ENCODE measurements around the gene DNAI1. TPM values are rescaled to one million over a fixed set of nuclear protein-coding genes. Genes with fewer than 3 reads are reported as not detected.
"Not testable (repeated sequence)": the region's sequence is repeated elsewhere in the genome, so short reads cannot be mapped to it uniquely, and the experiment has no call there.

DNAI1 gene
- total RNA-seq, 1 experiment from 2014 or later, result not detected

GRCh38 chr9:34512131-34513078, 53.8 kb downstream of the DNAI1 start:
- no peak for DNase-seq (ENCODE audit: low read depth)

- no peak for DNase-seq (ENCODE audit: low read depth)
Observed at GRCh38 chr9:34513567-34514214, 55.1 kb downstream of the DNAI1 start.

GRCh38 chr9:34514401-34514800, 55.8 kb downstream of the DNAI1 start:
- no peak for DNase-seq (ENCODE audit: low read depth)

GRCh38 chr9:34514816-34515215, 56.2 kb downstream of the DNAI1 start:
- DNase-seq (ENCODE audit: low read depth), result no peak

- no peak for DNase-seq (ENCODE audit: low read depth)
Observed at GRCh38 chr9:34515959-34516358, 57.4 kb downstream of the DNAI1 start.

- DNase-seq (ENCODE audit: low read depth), result no peak
Observed at GRCh38 chr9:34517185-34517584, 58.6 kb downstream of the DNAI1 start.

GRCh38 chr9:34518110-34518616, 59.6 kb downstream of the DNAI1 start:
- no peak for DNase-seq (ENCODE audit: low read depth)

- no peak for DNase-seq (ENCODE audit: low read depth)
Observed at GRCh38 chr9:34518896-34519295, 60.3 kb downstream of the DNAI1 start.

GRCh38 chr9:34519321-34520020, 60.9 kb downstream of the DNAI1 start:
- no peak for DNase-seq (ENCODE audit: low read depth)

GRCh38 chr9:34520096-34520495, 61.5 kb downstream of the DNAI1 start:
- DNase-seq (ENCODE audit: low read depth), result no peak

GRCh38 chr9:34520505-34521385, 62.1 kb downstream of the DNAI1 start:
- DNase-seq (ENCODE audit: low read depth), result no peak

GRCh38 chr9:34521406-34522045, 62.9 kb downstream of the DNAI1 start:
- no peak for DNase-seq (ENCODE audit: low read depth)

GRCh38 chr9:34522091-34522887, 63.7 kb downstream of the DNAI1 start:
- no peak for DNase-seq (ENCODE audit: low read depth)

- peak; percentile 95 for DNase-seq (ENCODE audit: low read depth)
Observed at GRCh38 chr9:34522971-34523797, 64.6 kb downstream of the DNAI1 start, which contains the start of gene ENHO. TSS of gene ENHO (minus strand) at chr9:34522990. CDS start at chr9:34521695, 1,295 bp downstream.

- DNase-seq (ENCODE audit: low read depth), result no peak
Observed at GRCh38 chr9:34524349-34524748, 65.7 kb downstream of the DNAI1 start.

GRCh38 chr9:34526026-34526425, 67.4 kb downstream of the DNAI1 start:
- DNase-seq (ENCODE audit: low read depth), result no peak

GRCh38 chr9:34532041-34532440, 73.4 kb downstream of the DNAI1 start:
- not testable (repeated sequence) for DNase-seq (ENCODE audit: low read depth)

- DNase-seq (ENCODE audit: low read depth), result no peak
Observed at GRCh38 chr9:34536685-34537084, 78.1 kb downstream of the DNAI1 start.

- peak; percentile 75 for DNase-seq (ENCODE audit: low read depth)
Observed at GRCh38 chr9:34540827-34541226, 82.2 kb downstream of the DNAI1 start.
